Measurements from ENCODE around the gene FOXQ1. TPM values are rescaled to one million over a fixed set of nuclear protein-coding genes. Genes with fewer than 3 reads are reported as not detected.
A peak's percentile ranks its signal among the peaks of the same experiment; 100 is the strongest.

FOXQ1 gene
- total and polyA plus RNA-seq, 2 of the 13 experiments (the other 11 are each of a cell fraction or from before 2014, with no cell fraction given) = 35.2 to 39.8 TPM

DNA sequence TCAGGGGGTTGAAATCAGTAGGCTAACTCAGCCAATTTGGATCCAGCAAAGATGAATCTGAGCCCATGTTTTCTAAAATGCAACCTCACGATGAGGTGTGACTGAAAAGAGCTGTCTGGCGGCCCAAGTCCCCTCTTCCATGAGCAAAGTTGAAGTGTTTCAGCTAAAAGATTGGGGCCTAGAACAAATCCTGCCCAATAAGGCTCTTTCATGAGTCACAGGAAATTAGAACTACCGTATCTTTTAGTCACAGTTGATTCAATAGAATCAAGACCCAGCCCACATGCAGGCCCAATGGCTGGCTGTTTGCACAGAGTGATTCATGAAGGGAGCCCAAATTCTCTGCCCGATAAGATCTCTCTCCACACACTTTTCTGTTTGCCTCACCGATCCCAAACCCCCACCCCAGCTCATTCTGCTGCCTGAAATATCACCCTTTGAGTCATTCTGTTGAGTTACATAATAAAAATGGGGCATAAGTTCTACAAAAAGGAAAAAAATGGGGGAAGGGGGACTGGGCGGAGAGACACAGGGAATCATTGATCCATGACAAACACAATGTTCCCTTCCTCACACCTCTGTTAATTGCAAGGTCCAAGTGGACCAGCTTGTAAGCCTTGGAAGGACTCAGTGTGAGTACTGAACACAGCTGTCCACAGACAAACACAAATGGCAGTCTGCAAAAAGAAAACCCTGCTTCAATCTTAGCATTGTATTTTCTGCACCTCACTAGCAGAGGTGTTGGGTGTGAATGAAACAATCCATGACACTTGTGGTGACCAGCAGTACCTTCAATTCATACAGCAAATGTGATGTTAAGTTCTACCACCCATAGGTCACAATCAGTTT is 13.8 kb downstream of the FOXQ1 start (continued):
- TF ChIP-seq, protein P1, sequence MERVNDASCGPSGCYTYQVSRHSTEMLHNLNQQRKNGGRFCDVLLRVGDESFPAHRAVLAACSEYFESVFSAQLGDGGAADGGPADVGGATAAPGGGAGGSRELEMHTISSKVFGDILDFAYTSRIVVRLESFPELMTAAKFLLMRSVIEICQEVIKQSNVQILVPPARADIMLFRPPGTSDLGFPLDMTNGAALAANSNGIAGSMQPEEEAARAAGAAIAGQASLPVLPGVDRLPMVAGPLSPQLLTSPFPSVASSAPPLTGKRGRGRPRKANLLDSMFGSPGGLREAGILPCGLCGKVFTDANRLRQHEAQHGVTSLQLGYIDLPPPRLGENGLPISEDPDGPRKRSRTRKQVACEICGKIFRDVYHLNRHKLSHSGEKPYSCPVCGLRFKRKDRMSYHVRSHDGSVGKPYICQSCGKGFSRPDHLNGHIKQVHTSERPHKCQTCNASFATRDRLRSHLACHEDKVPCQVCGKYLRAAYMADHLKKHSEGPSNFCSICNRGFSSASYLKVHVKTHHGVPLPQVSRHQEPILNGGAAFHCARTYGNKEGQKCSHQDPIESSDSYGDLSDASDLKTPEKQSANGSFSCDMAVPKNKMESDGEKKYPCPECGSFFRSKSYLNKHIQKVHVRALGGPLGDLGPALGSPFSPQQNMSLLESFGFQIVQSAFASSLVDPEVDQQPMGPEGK (CRISPR knock-in tag; IDR thresholded peaks at IDR 0.05) = peak; percentile 89
- TF ChIP-seq JDP2 (CRISPR knock-in tag; IDR thresholded peaks at IDR 0.05; ENCODE audit: borderline replicate concordance) = no peak
- TF ChIP-seq, protein P2, sequence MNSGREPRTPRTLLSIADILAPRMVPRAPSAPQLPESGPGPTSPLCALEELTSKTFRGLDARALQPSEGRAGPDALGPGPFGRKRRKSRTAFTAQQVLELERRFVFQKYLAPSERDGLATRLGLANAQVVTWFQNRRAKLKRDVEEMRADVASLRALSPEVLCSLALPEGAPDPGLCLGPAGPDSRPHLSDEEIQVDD (CRISPR knock-in tag; IDR thresholded peaks at IDR 0.05; ENCODE audit: borderline replicate concordance) = no peak
- TF ChIP-seq, protein P3, sequence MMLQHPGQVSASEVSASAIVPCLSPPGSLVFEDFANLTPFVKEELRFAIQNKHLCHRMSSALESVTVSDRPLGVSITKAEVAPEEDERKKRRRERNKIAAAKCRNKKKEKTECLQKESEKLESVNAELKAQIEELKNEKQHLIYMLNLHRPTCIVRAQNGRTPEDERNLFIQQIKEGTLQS (CRISPR knock-in tag; IDR thresholded peaks at IDR 0.05) = peak; percentile 95
- TF ChIP-seq HNRNPL (IDR thresholded peaks at IDR 0.05; ENCODE audit: low read depth, low read length) = no peak
- TF ChIP-seq BORCS8-MEF2B (CRISPR knock-in tag; IDR thresholded peaks at IDR 0.05) = no peak
- peak; percentile 73; the same call in 1 of the 2 replicates for TF ChIP-seq ATF1 (CRISPR knock-in tag; IDR thresholded peaks at IDR 0.05)
- TF ChIP-seq POLR2A (IDR thresholded peaks at IDR 0.05; ENCODE audit: insufficient read depth in 1 of 2, low read depth in 2 of 2, low read length in 2 of 2) = peak in 1 of 2 experiments; percentile 51; a peak in 1 of 4 replicates
- TF ChIP-seq GPN1 (CRISPR knock-in tag; IDR thresholded peaks at IDR 0.05; ENCODE audit: borderline replicate concordance) = no peak
- TF ChIP-seq FOSL1 (CRISPR knock-in tag; IDR thresholded peaks at IDR 0.05; ENCODE audit: borderline replicate concordance) = peak; percentile 96
- TF ChIP-seq, protein P4, sequence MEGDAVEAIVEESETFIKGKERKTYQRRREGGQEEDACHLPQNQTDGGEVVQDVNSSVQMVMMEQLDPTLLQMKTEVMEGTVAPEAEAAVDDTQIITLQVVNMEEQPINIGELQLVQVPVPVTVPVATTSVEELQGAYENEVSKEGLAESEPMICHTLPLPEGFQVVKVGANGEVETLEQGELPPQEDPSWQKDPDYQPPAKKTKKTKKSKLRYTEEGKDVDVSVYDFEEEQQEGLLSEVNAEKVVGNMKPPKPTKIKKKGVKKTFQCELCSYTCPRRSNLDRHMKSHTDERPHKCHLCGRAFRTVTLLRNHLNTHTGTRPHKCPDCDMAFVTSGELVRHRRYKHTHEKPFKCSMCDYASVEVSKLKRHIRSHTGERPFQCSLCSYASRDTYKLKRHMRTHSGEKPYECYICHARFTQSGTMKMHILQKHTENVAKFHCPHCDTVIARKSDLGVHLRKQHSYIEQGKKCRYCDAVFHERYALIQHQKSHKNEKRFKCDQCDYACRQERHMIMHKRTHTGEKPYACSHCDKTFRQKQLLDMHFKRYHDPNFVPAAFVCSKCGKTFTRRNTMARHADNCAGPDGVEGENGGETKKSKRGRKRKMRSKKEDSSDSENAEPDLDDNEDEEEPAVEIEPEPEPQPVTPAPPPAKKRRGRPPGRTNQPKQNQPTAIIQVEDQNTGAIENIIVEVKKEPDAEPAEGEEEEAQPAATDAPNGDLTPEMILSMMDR (CRISPR knock-in tag; IDR thresholded peaks at IDR 0.05) = no peak
- TF ChIP-seq, protein P5, sequence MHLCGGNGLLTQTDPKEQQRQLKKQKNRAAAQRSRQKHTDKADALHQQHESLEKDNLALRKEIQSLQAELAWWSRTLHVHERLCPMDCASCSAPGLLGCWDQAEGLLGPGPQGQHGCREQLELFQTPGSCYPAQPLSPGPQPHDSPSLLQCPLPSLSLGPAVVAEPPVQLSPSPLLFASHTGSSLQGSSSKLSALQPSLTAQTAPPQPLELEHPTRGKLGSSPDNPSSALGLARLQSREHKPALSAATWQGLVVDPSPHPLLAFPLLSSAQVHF (CRISPR knock-in tag; IDR thresholded peaks at IDR 0.05) = no peak
- no peak for TF ChIP-seq ZNF547 (CRISPR knock-in tag; IDR thresholded peaks at IDR 0.05)
- TF ChIP-seq MTA3 (CRISPR knock-in tag; IDR thresholded peaks at IDR 0.05) = no peak
- TF ChIP-seq HMGA1 (CRISPR knock-in tag; conservative IDR thresholded peaks at IDR 0.05) = no peak
- TF ChIP-seq, protein P6, sequence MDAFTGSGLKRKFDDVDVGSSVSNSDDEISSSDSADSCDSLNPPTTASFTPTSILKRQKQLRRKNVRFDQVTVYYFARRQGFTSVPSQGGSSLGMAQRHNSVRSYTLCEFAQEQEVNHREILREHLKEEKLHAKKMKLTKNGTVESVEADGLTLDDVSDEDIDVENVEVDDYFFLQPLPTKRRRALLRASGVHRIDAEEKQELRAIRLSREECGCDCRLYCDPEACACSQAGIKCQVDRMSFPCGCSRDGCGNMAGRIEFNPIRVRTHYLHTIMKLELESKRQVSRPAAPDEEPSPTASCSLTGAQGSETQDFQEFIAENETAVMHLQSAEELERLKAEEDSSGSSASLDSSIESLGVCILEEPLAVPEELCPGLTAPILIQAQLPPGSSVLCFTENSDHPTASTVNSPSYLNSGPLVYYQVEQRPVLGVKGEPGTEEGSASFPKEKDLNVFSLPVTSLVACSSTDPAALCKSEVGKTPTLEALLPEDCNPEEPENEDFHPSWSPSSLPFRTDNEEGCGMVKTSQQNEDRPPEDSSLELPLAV (CRISPR knock-in tag; conservative IDR thresholded peaks at IDR 0.05; ENCODE audit: low read depth) = no peak
- no peak for TF ChIP-seq ZNF549 (CRISPR knock-in tag; IDR thresholded peaks at IDR 0.05)
- TF ChIP-seq SMARCE1 (IDR thresholded peaks at IDR 0.05; ENCODE audit: borderline replicate concordance) = no peak
- TF ChIP-seq TMF1 (CRISPR knock-in tag; IDR thresholded peaks at IDR 0.05; ENCODE audit: low read depth) = no peak
- TF ChIP-seq, protein P7, sequence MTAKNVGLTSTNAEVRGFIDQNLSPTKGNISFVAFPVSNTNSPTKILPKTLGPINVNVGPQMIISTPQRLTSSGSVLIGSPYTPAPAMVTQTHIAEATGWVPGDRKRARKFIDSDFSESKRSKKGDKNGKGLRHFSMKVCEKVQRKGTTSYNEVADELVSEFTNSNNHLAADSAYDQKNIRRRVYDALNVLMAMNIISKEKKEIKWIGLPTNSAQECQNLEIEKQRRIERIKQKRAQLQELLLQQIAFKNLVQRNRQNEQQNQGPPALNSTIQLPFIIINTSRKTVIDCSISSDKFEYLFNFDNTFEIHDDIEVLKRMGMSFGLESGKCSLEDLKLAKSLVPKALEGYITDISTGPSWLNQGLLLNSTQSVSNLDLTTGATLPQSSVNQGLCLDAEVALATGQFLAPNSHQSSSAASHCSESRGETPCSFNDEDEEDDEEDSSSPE (CRISPR knock-in tag; IDR thresholded peaks at IDR 0.05) = no peak
- TF ChIP-seq RCOR2 (CRISPR knock-in tag; IDR thresholded peaks at IDR 0.05) = 0 out of 2 replicates have a peak, but pooled peaks have one; percentile 59
- TF ChIP-seq ZNF530 (CRISPR knock-in tag; IDR thresholded peaks at IDR 0.05; ENCODE audit: low read depth) = no peak
